Measurements from ENCODE around the gene DMAC2L. TPM values are rescaled to one million over a fixed set of nuclear protein-coding genes. Genes with fewer than 3 reads are reported as not detected.
"Not testable (repeated sequence)": the region's sequence is repeated elsewhere in the genome, so short reads cannot be mapped to it uniquely, and the experiment has no call there.

The DMAC2L gene
- total RNA-seq, 1 experiment from 2014 or later: 15.4 TPM

GRCh38 chr14:50359631-50360030 lies 47.5 kb downstream of the DMAC2L start:
- Histone ChIP-seq H4K20me1 (ENCODE audit: insufficient read depth) (no peaks in the 10 kb centered on the region), H3K36me3 (ENCODE audit: low read depth) (no peaks in the 10 kb centered on the region), H2AFZ (no peak overlapping the region), H3K27me3 (ENCODE audit: insufficient read depth, low read depth) (no peaks in the 10 kb centered on the region), H3K4me3 (no peak overlapping the region), H3K4me1 (replicated peaks; ENCODE audit: insufficient read depth) (peaks cover 12% of the 10 kb centered on the region), H3K79me2 (ENCODE audit: low read depth) (no peaks in the 10 kb centered on the region), H3K9me2 (ENCODE audit: insufficient read depth) (no peaks in the 10 kb centered on the region; the same call in 1 of the 2 replicates), H3K4me2 (no peak overlapping the region), H3K27ac (no peak overlapping the region), H3K9me3 (ENCODE audit: insufficient read depth, low read depth) (no peaks in the 10 kb centered on the region), H3F3A (ENCODE audit: insufficient read depth, low read depth) (peaks cover 2% of the 10 kb centered on the region)
- TF ChIP-seq EZH2 (IDR thresholded peaks at IDR 0.05; ENCODE audit: low read depth) (no peak), CTCF (conservative IDR thresholded peaks at IDR 0.05) (no peak)
- DNase-seq: no peak
- intact Hi-C loops (cut with micrococcal nuclease; ENCODE audit: unreplicated experiment): no loop called here
- CTCF ChIA-PET: no interaction called here
- BruUV-seq (replicated peaks): no TSS peak
- POLR2A ChIA-PET (ENCODE audit: unreplicated experiment): no interaction called here

DNA sequence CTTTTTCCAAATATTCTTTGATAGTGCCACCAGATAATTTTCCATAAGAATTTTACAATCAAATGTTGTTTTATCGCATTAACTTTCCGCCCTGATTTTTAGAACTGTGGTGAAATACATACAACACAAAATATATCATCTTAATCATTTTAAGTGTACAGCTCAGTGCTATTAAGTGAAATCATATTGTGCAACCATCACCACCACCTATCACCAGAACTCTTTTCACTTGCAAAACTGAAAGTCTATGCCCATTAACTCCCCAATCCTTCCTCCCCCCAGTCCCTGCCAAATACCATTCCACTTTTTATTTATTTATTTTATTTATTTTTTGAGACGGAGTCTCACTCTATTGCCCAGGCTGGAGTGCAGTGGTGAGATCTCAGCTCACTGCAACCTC lies 48.0 kb downstream of the DMAC2L start:
- intact Hi-C loops (cut with micrococcal nuclease; ENCODE audit: unreplicated experiment): no loop called here
- no peaks in the 10 kb centered on the region for H3K27me3 ChIP-seq (ENCODE audit: insufficient read depth, low read depth)
- no peak overlapping the region for H3K27ac ChIP-seq
- no peaks in the 10 kb centered on the region for H4K20me1 ChIP-seq (ENCODE audit: insufficient read depth)
- H3K4me3 ChIP-seq: no peak overlapping the region
- H3K9me3 ChIP-seq (ENCODE audit: insufficient read depth, low read depth): no peaks in the 10 kb centered on the region
- no peaks in the 10 kb centered on the region; the same call in 1 of the 2 replicates for H3K9me2 ChIP-seq (ENCODE audit: insufficient read depth)
- H2AFZ ChIP-seq: no peak overlapping the region
- peaks cover 6% of the 10 kb centered on the region; the same call in 1 of the 2 replicates for H3F3A ChIP-seq (ENCODE audit: insufficient read depth, low read depth)
- no peak for DNase-seq
- peaks cover 16% of the 10 kb centered on the region for H3K4me1 ChIP-seq (replicated peaks; ENCODE audit: insufficient read depth)
- no peaks in the 10 kb centered on the region for H3K36me3 ChIP-seq (ENCODE audit: low read depth)
- ChIA-PET CTCF (no interaction called here), POLR2A (ENCODE audit: unreplicated experiment) (no interaction called here)
- no peak overlapping the region for H3K4me2 ChIP-seq
- TF ChIP-seq CTCF (conservative IDR thresholded peaks at IDR 0.05) (no peak), EZH2 (IDR thresholded peaks at IDR 0.05; ENCODE audit: low read depth) (no peak)
- H3K79me2 ChIP-seq (ENCODE audit: low read depth): no peaks in the 10 kb centered on the region
- no TSS peak for BruUV-seq (replicated peaks)

DNA sequence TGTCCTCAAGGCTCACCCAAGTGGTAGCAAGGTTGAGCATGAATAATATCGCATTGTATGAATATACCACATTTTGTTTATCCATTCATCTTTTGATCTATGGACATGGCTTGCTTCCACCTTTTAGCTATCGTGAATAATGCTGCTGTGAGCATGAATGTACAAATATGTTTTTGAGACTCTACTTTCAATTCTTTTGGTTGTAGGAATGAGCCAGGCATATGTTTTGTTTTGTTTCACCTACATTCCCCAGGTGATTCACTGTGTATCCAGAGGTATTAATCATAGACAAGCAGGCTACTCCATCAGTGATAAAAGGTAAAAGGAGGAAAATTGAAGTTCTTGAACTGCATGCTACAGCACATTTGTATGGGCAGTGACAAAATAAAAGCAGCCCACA lies 48.7 kb downstream of the DMAC2L start:
- CTCF ChIA-PET: no interaction called here
- H3K27ac ChIP-seq: no peak overlapping the region
- POLR2A ChIA-PET (ENCODE audit: unreplicated experiment): no interaction called here

DNA sequence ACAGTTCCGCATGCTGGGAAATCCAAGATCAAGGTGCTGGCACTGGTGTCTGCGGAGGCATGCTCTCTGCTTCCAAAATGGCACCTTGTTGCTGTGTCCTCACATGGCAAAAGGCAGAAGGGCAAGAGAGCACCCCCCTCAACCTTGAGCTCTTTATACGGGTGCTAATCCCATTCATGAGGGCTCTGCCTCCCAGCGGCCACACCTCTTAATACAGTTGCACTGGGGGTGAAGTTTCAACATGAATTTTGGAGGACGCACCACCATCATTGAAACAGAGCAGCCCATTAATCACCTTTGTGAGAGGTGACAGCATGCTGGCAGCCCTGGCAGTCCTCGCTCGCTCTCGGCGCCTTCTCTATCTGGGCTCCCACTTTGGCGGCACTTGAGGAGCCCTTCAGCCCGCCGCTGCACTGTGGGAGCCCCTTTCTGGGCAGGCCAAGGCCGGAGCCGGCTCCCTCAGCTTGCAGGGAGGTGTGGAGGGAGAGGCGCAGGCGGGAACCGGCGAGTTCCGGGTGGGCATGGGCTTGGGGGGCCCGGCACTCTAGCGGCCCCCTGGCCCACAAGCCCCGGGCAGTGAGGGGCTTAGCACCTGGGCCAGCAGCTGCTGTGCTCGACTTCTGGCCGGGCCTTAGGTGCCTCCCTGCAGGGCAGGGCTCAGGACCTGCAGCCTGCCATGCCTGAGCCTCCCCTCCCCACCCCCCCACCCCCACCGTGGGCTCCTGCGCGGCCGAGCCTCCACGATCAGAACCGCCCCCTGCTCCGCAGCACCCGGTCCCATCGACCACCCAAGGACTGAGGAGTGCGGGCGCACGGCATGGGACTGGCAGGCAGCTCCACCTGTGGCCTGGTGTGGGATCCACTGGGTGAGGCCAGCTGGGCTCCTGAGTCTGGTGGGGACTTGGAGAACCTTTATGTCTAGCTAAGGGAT lies 49.6 kb downstream of the DMAC2L start:
- H3K27ac ChIP-seq; DNase-seq; H3K9me2 ChIP-seq (ENCODE audit: insufficient read depth); intact Hi-C loops (cut with micrococcal nuclease; ENCODE audit: unreplicated experiment); H3K9me3 ChIP-seq (ENCODE audit: insufficient read depth, low read depth); H3K27me3 ChIP-seq (ENCODE audit: insufficient read depth, low read depth); H3K4me2 ChIP-seq; BruUV-seq (replicated peaks); POLR2A ChIA-PET (ENCODE audit: unreplicated experiment); H2AFZ ChIP-seq; H3K79me2 ChIP-seq (ENCODE audit: low read depth); H3K36me3 ChIP-seq (ENCODE audit: low read depth); H3K4me3 ChIP-seq; H4K20me1 ChIP-seq (ENCODE audit: insufficient read depth); H3F3A ChIP-seq (ENCODE audit: insufficient read depth, low read depth); CTCF ChIA-PET: not testable (repeated sequence)
- H3K4me1 ChIP-seq (replicated peaks; ENCODE audit: insufficient read depth): peaks cover 28% of the 10 kb centered on the region

More for the DNA sequence above, 48.7 kb downstream of the DMAC2L start:
- no peaks in the 10 kb centered on the region for H3K27me3 ChIP-seq (ENCODE audit: insufficient read depth, low read depth)
- TF ChIP-seq CTCF (conservative IDR thresholded peaks at IDR 0.05) (no peak), EZH2 (IDR thresholded peaks at IDR 0.05; ENCODE audit: low read depth) (no peak)
- H3K36me3 ChIP-seq (ENCODE audit: low read depth): no peaks in the 10 kb centered on the region
- H3K9me3 ChIP-seq (ENCODE audit: insufficient read depth, low read depth): no peaks in the 10 kb centered on the region
- peak in 1 of 2 experiments; percentile 62 for DNase-seq
- no TSS peak for BruUV-seq (replicated peaks)
- peaks cover 8% of the 10 kb centered on the region; the same call in 1 of the 2 replicates for H3F3A ChIP-seq (ENCODE audit: insufficient read depth, low read depth)
- no peak overlapping the region for H3K4me3 ChIP-seq
- H4K20me1 ChIP-seq (ENCODE audit: insufficient read depth): no peaks in the 10 kb centered on the region
- no peaks in the 10 kb centered on the region for H3K79me2 ChIP-seq (ENCODE audit: low read depth)
- intact Hi-C loops (cut with micrococcal nuclease; ENCODE audit: unreplicated experiment): no loop called here
- H3K9me2 ChIP-seq (ENCODE audit: insufficient read depth): no peaks in the 10 kb centered on the region; the same call in 1 of the 2 replicates
- no peak overlapping the region for H2AFZ ChIP-seq
- peaks cover 24% of the 10 kb centered on the region for H3K4me1 ChIP-seq (replicated peaks; ENCODE audit: insufficient read depth)
- no peak overlapping the region for H3K4me2 ChIP-seq
